Skeletal muscle cell (primary cell): ENCODE results near the gene LYSMD1.

ENCODE experiments used
- DNase-seq: peaks from one replicate; pipeline ENCODE4 v3.0.0-alpha.2; 2010; ENCODE audit warnings: low read depth
- H3K4me3 ChIP-seq: 2 replicates; pipeline ENCODE4 v1.5.1; 2011; ENCODE audit warnings: low read depth, mild to moderate bottlenecking, control low read depth, low read length, moderate library complexity

The LYSMD1 gene

GRCh38 chr1:151184211-151184610, 18.5 kb upstream of the LYSMD1 start:
- DNase-seq, result no peak
- H3K4me3 ChIP-seq, result no peak overlapping the region

- DNase-seq, result no peak
- no peak overlapping the region for H3K4me3 ChIP-seq
Measured at GRCh38 chr1:151176514-151177045, 10.9 kb upstream of the LYSMD1 start.

GRCh38 chr1:151175863-151176262, 10.2 kb upstream of the LYSMD1 start, which contains the start of gene TMOD4:
Gene TMOD4 (minus strand): TSS chr1:151175981. CDS start chr1:151174875, 1,106 bp downstream.
- no peak within 1 kb of the TSS for H3K4me3 ChIP-seq
- DNase-seq, result no peak

- DNase-seq, result no peak
- no peak overlapping the region for H3K4me3 ChIP-seq
Measured at GRCh38 chr1:151175041-151175741, 9.5 kb upstream of the LYSMD1 start.

- no peak overlapping the region for H3K4me3 ChIP-seq
- no peak for DNase-seq
Measured at GRCh38 chr1:151171190-151171589, 5.5 kb upstream of the LYSMD1 start.

GRCh38 chr1:151167116-151167515, 1.4 kb upstream of the LYSMD1 start:
- H3K4me3 ChIP-seq, result peak overlapping the region; percentile 96
- DNase-seq, result no peak

GRCh38 chr1:151166505-151166956, 829 bp upstream of the LYSMD1 start:
- peak overlapping the region; percentile 96 for H3K4me3 ChIP-seq
- DNase-seq, result peak; percentile 36

GRCh38 chr1:151165281-151165737, 393 bp downstream of the LYSMD1 start:
- peak; percentile 31 for DNase-seq
- peak overlapping the region; percentile 96 for H3K4me3 ChIP-seq

GRCh38 chr1:151164732-151165280, 896 bp downstream of the LYSMD1 start:
- peak overlapping the region; percentile 96 for H3K4me3 ChIP-seq
- no peak for DNase-seq

GRCh38 chr1:151159373-151159772, 6.3 kb downstream of the LYSMD1 start:
- DNase-seq, result no peak
- H3K4me3 ChIP-seq, result no peak overlapping the region

GRCh38 chr1:151158751-151159251, 6.9 kb downstream of the LYSMD1 start:
- H3K4me3 ChIP-seq, result no peak overlapping the region
- no peak for DNase-seq

GRCh38 chr1:151158326-151158725, 7.4 kb downstream of the LYSMD1 start:
- H3K4me3 ChIP-seq, result no peak overlapping the region
- DNase-seq, result no peak

- DNase-seq, result no peak
- H3K4me3 ChIP-seq, result no peak overlapping the region
Measured at GRCh38 chr1:151157067-151157531, 8.6 kb downstream of the LYSMD1 start.

GRCh38 chr1:151156515-151156819, 9.2 kb downstream of the LYSMD1 start, which contains the start of gene TNFAIP8L2:
Gene TNFAIP8L2 (plus strand): TSS chr1:151156649. CDS start chr1:151158698, 2,049 bp downstream.
- no peak for DNase-seq
- H3K4me3 ChIP-seq, result no peak within 1 kb of the TSS

GRCh38 chr1:151147665-151148064, 18.0 kb downstream of the LYSMD1 start:
- no peak for DNase-seq
- H3K4me3 ChIP-seq, result no peak overlapping the region

- H3K4me3 ChIP-seq, result peak overlapping the region; percentile 68
- DNase-seq, result no peak
Measured at GRCh38 chr1:151147132-151147503, 18.6 kb downstream of the LYSMD1 start.

- H3K4me3 ChIP-seq, result peak within 1 kb of the TSS; percentile 68
- DNase-seq, result peak; percentile 69
Measured at GRCh38 chr1:151146412-151147131, 19.1 kb downstream of the LYSMD1 start, which contains the start of gene SEMA6C. Gene SEMA6C (minus strand): TSS chr1:151146631. CDS start chr1:151142621, 4,010 bp downstream.

- no peak for DNase-seq
- peak overlapping the region; percentile 68 for H3K4me3 ChIP-seq
Measured at GRCh38 chr1:151146072-151146411, 19.7 kb downstream of the LYSMD1 start.

- peak overlapping the region; percentile 68 for H3K4me3 ChIP-seq
- no peak for DNase-seq
Measured at GRCh38 chr1:151145304-151146071, 20.2 kb downstream of the LYSMD1 start.
